GM18526 (cell line): ENCODE results near the gene CRTC3.

Source experiments
- POLR2A ChIP-seq: IDR thresholded peaks from 3 replicates; pipeline ENCODE4 v1.6.1; 2011; ENCODE audit not compliant: insufficient read length; ENCODE audit errors: extremely low read depth

CRTC3 gene

GRCh38 chr15:90644952-90645725, 115.4 kb downstream of the CRTC3 start:
- TF ChIP-seq POLR2A: no peak

- no peak for TF ChIP-seq POLR2A
Observed at GRCh38 chr15:90645873-90646575, 116.3 kb downstream of the CRTC3 start.

- no peak for TF ChIP-seq POLR2A
Observed at GRCh38 chr15:90646662-90647305, 117.1 kb downstream of the CRTC3 start.

GRCh38 chr15:90647326-90647725, 117.6 kb downstream of the CRTC3 start:
- TF ChIP-seq POLR2A: no peak

- TF ChIP-seq POLR2A: no peak
Observed at GRCh38 chr15:90648137-90649070, 118.7 kb downstream of the CRTC3 start.

- TF ChIP-seq POLR2A: no peak
Observed at GRCh38 chr15:90650117-90650955, 120.6 kb downstream of the CRTC3 start.

GRCh38 chr15:90650956-90651689, 121.4 kb downstream of the CRTC3 start:
- no peak for TF ChIP-seq POLR2A

- no peak for TF ChIP-seq POLR2A
Observed at GRCh38 chr15:90654233-90655136, 124.8 kb downstream of the CRTC3 start.

GRCh38 chr15:90659481-90659880, 129.8 kb downstream of the CRTC3 start:
- no peak for TF ChIP-seq POLR2A

GRCh38 chr15:90660195-90660998, 130.7 kb downstream of the CRTC3 start:
- TF ChIP-seq POLR2A: peak; percentile 27

GRCh38 chr15:90664650-90665287, 135.0 kb downstream of the CRTC3 start:
- TF ChIP-seq POLR2A: no peak
